GM19397 (cell line): ENCODE data around the gene EDA.

Source experiments
- ATAC-seq: cut with Tn5 transposase; IDR thresholded peaks from one replicate; pipeline ENCODE4 v1.9.1; 2021; ENCODE audit warnings: mild to moderate bottlenecking, moderate library complexity; ENCODE audit not compliant: unreplicated experiment

Gene EDA

GRCh38 chrX:70054391-70054790, 438.5 kb downstream of the EDA start:
- no peak for ATAC-seq

GRCh38 chrX:70062076-70062475, 446.2 kb downstream of the EDA start, which contains the start of gene OTUD6A:
Gene OTUD6A (plus strand): TSS chrX:70062457. CDS start chrX:70062525, 68 bp downstream.
- no peak for ATAC-seq

GRCh38 chrX:70062961-70063550, 447.1 kb downstream of the EDA start:
- no peak for ATAC-seq

DNA sequence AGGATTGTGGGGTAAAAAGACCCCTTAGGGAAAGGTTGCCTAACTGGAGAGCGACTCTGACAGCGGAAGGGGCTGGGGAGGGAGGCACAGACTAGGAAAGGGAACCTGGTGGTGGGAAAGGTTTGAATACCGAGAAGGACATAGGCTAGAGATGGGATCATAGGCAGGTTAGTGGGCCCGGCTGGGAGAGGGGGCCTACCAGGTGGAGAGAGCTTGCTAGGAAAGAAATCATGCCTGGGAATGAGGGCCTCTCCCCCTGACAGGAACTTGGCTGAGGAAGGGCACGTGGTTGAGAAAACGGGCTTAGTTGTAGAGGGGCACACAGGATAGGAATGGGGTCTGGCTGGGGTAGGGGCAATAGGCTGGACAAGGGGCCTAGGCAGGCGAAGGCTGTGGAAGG, 450.7 kb downstream of the EDA start:
- no peak for ATAC-seq

GRCh38 chrX:70079297-70079696, 463.4 kb downstream of the EDA start:
- no peak for ATAC-seq

- no peak for ATAC-seq
Observed at GRCh38 chrX:70079870-70080269, 464.0 kb downstream of the EDA start.

DNA sequence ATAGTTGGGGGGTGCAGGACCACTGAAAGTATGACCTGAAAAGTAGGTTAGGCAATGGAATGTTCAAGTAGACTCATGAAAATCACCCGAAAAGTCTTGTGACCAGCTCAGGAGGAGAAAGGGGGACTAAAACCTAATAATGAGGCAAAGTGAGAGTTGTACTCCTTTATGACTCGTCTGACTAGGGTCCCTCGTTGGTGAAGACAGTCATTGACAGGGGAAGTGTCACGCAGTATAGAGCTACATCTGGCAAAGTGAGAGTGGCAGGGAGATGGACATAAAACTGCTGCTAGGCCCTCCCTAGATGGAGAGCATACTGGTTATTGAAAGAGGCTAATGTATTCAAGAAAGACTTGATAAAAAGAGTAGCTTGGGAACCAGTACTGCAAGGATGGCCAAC, 466.8 kb downstream of the EDA start:
- ATAC-seq: no peak

DNA sequence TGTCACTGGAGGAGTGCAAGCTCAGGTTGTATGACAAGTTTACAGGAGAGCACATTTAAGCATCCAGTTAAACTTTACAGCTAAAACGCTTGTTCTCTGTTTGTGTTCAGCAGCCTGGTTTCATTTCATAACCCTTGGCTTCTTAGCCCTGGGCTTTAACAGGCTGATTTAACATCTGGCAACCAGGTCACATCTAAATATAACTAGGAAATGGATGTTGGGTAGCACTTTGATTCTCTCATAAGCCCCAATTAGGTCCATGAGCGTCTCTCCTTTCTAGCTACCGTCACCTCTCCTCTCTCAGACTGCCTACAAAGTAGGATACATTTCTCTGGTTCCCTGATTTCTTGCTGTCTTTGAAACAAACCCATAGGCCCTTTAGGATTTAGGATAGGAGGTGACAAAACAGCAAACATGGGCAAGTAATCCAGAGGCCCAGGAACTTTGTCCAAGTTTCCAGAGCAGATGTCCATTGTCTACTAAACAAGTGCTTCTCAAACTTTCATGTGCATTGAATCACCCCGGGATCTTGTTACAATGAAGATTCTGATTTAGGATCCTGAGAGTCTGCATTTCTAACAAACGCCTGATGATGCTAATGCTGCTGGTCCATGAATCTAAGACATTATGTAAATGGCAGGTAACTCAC, 468.8 kb downstream of the EDA start:
- no peak for ATAC-seq

GRCh38 chrX:70087857-70088630, 472.1 kb downstream of the EDA start:
- ATAC-seq: no peak

DNA sequence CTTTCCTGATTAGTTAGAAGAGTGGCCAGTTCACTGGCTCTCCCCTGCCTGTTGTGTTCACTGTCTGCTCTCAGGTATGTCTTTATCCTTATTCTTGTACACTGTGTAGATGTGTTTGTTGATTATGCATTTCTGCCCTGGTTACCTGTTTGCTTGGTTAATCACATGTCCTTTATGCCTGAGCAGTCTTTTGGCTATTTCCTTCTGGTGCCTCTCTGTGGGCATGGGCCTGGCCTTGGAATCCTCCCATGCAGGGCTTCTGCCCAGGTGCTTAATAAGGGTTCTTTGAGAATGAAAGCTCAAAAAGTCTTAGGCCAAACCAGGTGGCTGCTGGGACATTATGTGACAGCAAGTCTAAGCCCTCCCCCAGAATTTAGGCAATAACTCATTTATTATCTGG, 472.8 kb downstream of the EDA start:
- no peak for ATAC-seq
